ENCODE measurements around the gene CPM.

The CPM gene

DNA sequence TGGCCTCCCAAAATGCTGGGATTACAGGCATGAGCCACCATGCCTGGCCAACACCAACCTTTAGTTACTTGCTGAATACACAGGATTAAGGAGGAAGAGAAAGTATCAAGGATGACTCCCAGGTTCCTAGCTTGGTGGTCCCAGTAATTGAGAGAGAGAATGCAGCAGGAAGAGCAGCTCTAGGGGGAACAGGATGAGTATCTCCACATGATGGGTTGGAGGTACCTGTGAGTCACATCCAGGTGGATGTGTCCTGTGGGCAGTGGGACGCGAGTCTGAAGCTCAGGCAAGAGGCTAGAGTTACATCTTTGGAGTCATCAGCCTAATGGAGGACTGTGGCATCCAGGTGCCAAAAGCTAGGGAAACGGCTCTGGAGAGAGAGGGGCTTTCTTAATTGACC is 77.9 kb downstream of the CPM start:
- no peak for TF ChIP-seq TAF1 (IDR thresholded peaks at IDR 0.05; ENCODE audit: borderline replicate concordance, insufficient read depth, low read length)
- no peak for TF ChIP-seq POLR2AphosphoS5 (IDR thresholded peaks at IDR 0.05; ENCODE audit: low read depth, low read length)
- no peak for TF ChIP-seq REST (IDR thresholded peaks at IDR 0.05; ENCODE audit: insufficient read depth in 1 of 2, low read depth in 2 of 2, low read length in 2 of 2)
- TF ChIP-seq FOXP2 (optimal IDR thresholded peaks at IDR 0.05; ENCODE audit: borderline replicate concordance, extremely low read depth, extremely low read length, insufficient read depth), result no peak
- TF ChIP-seq SIN3A (IDR thresholded peaks at IDR 0.05; ENCODE audit: borderline replicate concordance, insufficient read depth, low read length), result no peak

DNA sequence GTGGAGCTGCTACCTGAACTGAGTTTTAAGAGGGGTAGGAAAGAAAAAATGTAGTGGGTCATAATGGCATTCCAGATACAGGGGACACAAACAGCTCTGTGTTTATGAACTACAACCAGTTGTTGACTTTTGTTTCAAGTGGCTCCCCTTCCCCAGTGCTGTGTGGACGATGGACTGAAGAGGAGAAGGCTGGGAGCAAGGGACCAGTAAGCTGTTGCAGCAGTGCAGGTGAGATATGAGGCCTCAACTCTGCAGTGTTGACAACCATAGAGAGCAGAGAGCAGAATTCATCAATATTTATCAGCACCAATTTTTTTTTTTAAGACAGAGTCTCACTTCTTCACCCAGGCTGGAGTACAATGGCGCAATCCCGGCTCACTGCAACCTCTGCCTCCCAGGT is 78.4 kb downstream of the CPM start:
- TF ChIP-seq REST (IDR thresholded peaks at IDR 0.05; ENCODE audit: insufficient read depth in 1 of 2, low read depth in 2 of 2, low read length in 2 of 2), result no peak
- no peak for TF ChIP-seq TAF1 (IDR thresholded peaks at IDR 0.05; ENCODE audit: borderline replicate concordance, insufficient read depth, low read length)
- no peak for TF ChIP-seq SIN3A (IDR thresholded peaks at IDR 0.05; ENCODE audit: borderline replicate concordance, insufficient read depth, low read length)
- no peak for TF ChIP-seq FOXP2 (optimal IDR thresholded peaks at IDR 0.05; ENCODE audit: borderline replicate concordance, extremely low read depth, extremely low read length, insufficient read depth)
- no peak for TF ChIP-seq POLR2AphosphoS5 (IDR thresholded peaks at IDR 0.05; ENCODE audit: low read depth, low read length)

GRCh38 chr12:68854078-68854468 is 78.9 kb downstream of the CPM start:
- TF ChIP-seq SIN3A (IDR thresholded peaks at IDR 0.05; ENCODE audit: borderline replicate concordance, insufficient read depth, low read length) (no peak), FOXP2 (optimal IDR thresholded peaks at IDR 0.05; ENCODE audit: borderline replicate concordance, extremely low read depth, extremely low read length, insufficient read depth) (no peak), POLR2AphosphoS5 (IDR thresholded peaks at IDR 0.05; ENCODE audit: low read depth, low read length) (no peak)

- TF ChIP-seq POLR2AphosphoS5 (IDR thresholded peaks at IDR 0.05; ENCODE audit: low read depth, low read length) (no peak), SIN3A (IDR thresholded peaks at IDR 0.05; ENCODE audit: borderline replicate concordance, insufficient read depth, low read length) (no peak), TAF1 (IDR thresholded peaks at IDR 0.05; ENCODE audit: borderline replicate concordance, insufficient read depth, low read length) (no peak), FOXP2 (optimal IDR thresholded peaks at IDR 0.05; ENCODE audit: borderline replicate concordance, extremely low read depth, extremely low read length, insufficient read depth) (no peak), REST (IDR thresholded peaks at IDR 0.05; ENCODE audit: insufficient read depth in 1 of 2, low read depth in 2 of 2, low read length in 2 of 2) (no peak)
Observed at GRCh38 chr12:68853396-68854077, 79.4 kb downstream of the CPM start.

DNA sequence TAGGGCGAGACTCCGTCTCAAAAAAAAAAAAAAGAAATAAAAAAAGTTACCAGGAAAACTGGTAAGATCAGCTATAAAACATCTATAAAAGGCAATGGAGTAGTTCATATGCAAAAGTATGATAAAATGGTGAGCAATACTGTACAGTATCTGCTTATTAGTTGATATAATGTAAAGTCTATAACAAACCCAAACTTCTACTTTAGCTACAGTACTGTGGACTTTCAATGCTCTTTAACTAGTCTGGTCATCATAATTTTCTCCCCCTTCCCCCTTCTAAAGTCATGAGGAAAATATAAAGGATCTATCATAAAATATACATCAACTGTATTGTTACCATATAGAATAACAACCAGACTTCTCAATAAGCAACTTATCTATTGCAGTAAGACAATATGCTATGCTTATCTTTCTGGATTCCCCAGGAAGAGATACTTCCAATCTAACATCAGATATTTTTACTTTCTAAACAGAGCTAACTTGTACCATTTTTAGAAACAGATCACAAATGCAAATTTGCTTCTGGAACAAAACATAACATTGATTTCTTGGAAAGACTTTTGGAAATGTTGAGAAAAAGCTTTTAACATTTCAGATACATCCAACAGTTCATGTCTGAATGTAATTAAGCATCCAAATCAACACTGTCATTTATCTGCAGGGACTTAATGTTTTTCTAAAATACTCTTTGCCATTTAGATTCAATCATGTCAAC is 81.2 kb downstream of the CPM start:
- TF ChIP-seq POLR2AphosphoS5 (IDR thresholded peaks at IDR 0.05; ENCODE audit: low read depth, low read length) (no peak), REST (IDR thresholded peaks at IDR 0.05; ENCODE audit: insufficient read depth in 1 of 2, low read depth in 2 of 2, low read length in 2 of 2) (no peak), TAF1 (IDR thresholded peaks at IDR 0.05; ENCODE audit: borderline replicate concordance, insufficient read depth, low read length) (no peak)

All from PFSK-1 (cell line).